Loucy (cell line): ENCODE data around the gene ZMIZ2.

Source experiments
- H2AFZ ChIP-seq: fragments of 200-600 bp; sonication (generic); 2 replicates; pipeline ENCODE4 v1.6.0; 2016; ENCODE audit warnings: antibody characterized with exemption, mild to moderate bottlenecking, low read length, moderate library complexity
- H3F3A ChIP-seq: fragments of 200-600 bp; 2 replicates; pipeline ENCODE4 v1.6.0; 2016; ENCODE audit warnings: antibody characterized with exemption, low read depth, mild to moderate bottlenecking
- H3K27me3 ChIP-seq: fragments of 200-600 bp; sonication (generic); 2 replicates; pipeline ENCODE4 v1.6.1; 2014; ENCODE audit warnings: low read length, mild to moderate bottlenecking; ENCODE audit not compliant: insufficient read depth, poor library complexity, severe bottlenecking
- H3K36me3 ChIP-seq: fragments of 200-600 bp; sonication (generic); 2 replicates; pipeline ENCODE4 v1.6.1; 2016; ENCODE audit warnings: low read length; ENCODE audit not compliant: insufficient read depth
- H3K4me1 ChIP-seq: fragments of 200-600 bp; sonication (generic); 2 replicates; pipeline ENCODE4 v1.5.1; 2014; ENCODE audit warnings: low read length, mild to moderate bottlenecking; ENCODE audit not compliant: insufficient read depth, poor library complexity, severe bottlenecking
- H3K4me2 ChIP-seq: fragments of 200-600 bp; sonication (generic); 2 replicates; pipeline ENCODE4 v1.6.0; 2014; ENCODE audit warnings: antibody characterized with exemption, low read length, low read depth, mild to moderate bottlenecking; ENCODE audit not compliant: poor library complexity, severe bottlenecking
- H3K4me3 ChIP-seq: fragments of 200-600 bp; sonication (generic); 2 replicates; pipeline ENCODE4 v1.5.1; 2014; ENCODE audit warnings: low read length, mild to moderate bottlenecking, mixed read lengths; ENCODE audit not compliant: poor library complexity, severe bottlenecking
- H3K79me2 ChIP-seq: fragments of 200-600 bp; sonication (generic); 2 replicates; pipeline ENCODE4 v1.6.1; 2014; ENCODE audit warnings: low read length; ENCODE audit not compliant: insufficient read depth
- H3K9ac ChIP-seq: fragments of 200-600 bp; sonication (generic); 2 replicates; pipeline ENCODE4 v1.6.0; 2014; ENCODE audit warnings: mild to moderate bottlenecking, low read depth, low read length, moderate library complexity; ENCODE audit not compliant: poor library complexity, severe bottlenecking
- H3K9me2 ChIP-seq: fragments of 200-600 bp; sonication (generic); replicated peaks from 2 replicates; pipeline ENCODE4 v1.6.1; 2016; ENCODE audit warnings: low read depth, low read length, mixed read lengths
- H3K9me3 ChIP-seq: fragments of 200-600 bp; sonication (generic); 2 replicates; pipeline ENCODE4 v1.6.1; 2014; ENCODE audit warnings: mild to moderate bottlenecking, antibody characterized with exemption, low read length, low read depth; ENCODE audit not compliant: insufficient read depth
- H4K20me1 ChIP-seq: fragments of 200-600 bp; sonication (generic); 2 replicates; pipeline ENCODE4 v1.6.0; 2014; ENCODE audit warnings: antibody characterized with exemption, low read length, mild to moderate bottlenecking; ENCODE audit not compliant: insufficient read depth, poor library complexity, severe bottlenecking
- CTCF ChIP-seq: fragments of 200-600 bp; sonication (generic); conservative IDR thresholded peaks from 2 replicates; pipeline ENCODE4 v1.5.1; 2014; ENCODE audit warnings: mild to moderate bottlenecking, antibody characterized with exemption, low read length
- EZH2phosphoT487 ChIP-seq: fragments of 200-600 bp; IDR thresholded peaks from 2 replicates; pipeline ENCODE4 v1.6.1; 2018; ENCODE audit warnings: antibody characterized with exemption, mild to moderate bottlenecking, moderate library complexity, borderline replicate concordance

ZMIZ2 gene

GRCh38 chr7:44768628-44769371 is 20.2 kb downstream of the ZMIZ2 start:
- Histone ChIP-seq H3K9me3 (no peaks in the 10 kb centered on the region), H3K36me3 (peaks cover 43% of the 10 kb centered on the region; the same call in 1 of the 2 replicates), H3K27me3 (no peaks in the 10 kb centered on the region), H3K4me3 (no peak overlapping the region), H4K20me1 (no peaks in the 10 kb centered on the region), H2AFZ (no peak overlapping the region), H3K4me1 (no peaks in the 10 kb centered on the region), H3F3A (no peaks in the 10 kb centered on the region), H3K79me2 (no peaks in the 10 kb centered on the region), H3K9me2 (no peaks in the 10 kb centered on the region), H3K9ac (no peak overlapping the region), H3K4me2 (no peak overlapping the region)
- TF ChIP-seq EZH2phosphoT487 (no peak), CTCF (no peak)

- H3K9ac ChIP-seq, result no peak overlapping the region
- no peaks in the 10 kb centered on the region for H3K4me1 ChIP-seq
- H3K9me2 ChIP-seq, result no peaks in the 10 kb centered on the region
- H3K79me2 ChIP-seq, result no peaks in the 10 kb centered on the region
- H3K27me3 ChIP-seq, result no peaks in the 10 kb centered on the region
- no peaks in the 10 kb centered on the region for H3K9me3 ChIP-seq
- TF ChIP-seq EZH2phosphoT487 (no peak), CTCF (no peak)
- H3K4me3 ChIP-seq, result no peak overlapping the region
- H3K36me3 ChIP-seq, result peaks cover 38% of the 10 kb centered on the region; the same call in 1 of the 2 replicates
- H3K4me2 ChIP-seq, result no peak overlapping the region
- no peaks in the 10 kb centered on the region for H3F3A ChIP-seq
- no peak overlapping the region for H2AFZ ChIP-seq
- no peaks in the 10 kb centered on the region for H4K20me1 ChIP-seq
These were observed 20.7 kb downstream of the ZMIZ2 start for GRCh38 chr7:44769376-44769775.

GRCh38 chr7:44769776-44770294 is 21.2 kb downstream of the ZMIZ2 start:
- H3F3A ChIP-seq, result no peaks in the 10 kb centered on the region
- H3K4me1 ChIP-seq, result no peaks in the 10 kb centered on the region
- no peaks in the 10 kb centered on the region for H4K20me1 ChIP-seq
- no peak overlapping the region for H3K4me2 ChIP-seq
- peaks cover 33% of the 10 kb centered on the region; the same call in 1 of the 2 replicates for H3K36me3 ChIP-seq
- no peak overlapping the region for H3K4me3 ChIP-seq
- H3K9me3 ChIP-seq, result no peaks in the 10 kb centered on the region
- no peaks in the 10 kb centered on the region for H3K9me2 ChIP-seq
- H3K79me2 ChIP-seq, result no peaks in the 10 kb centered on the region
- H2AFZ ChIP-seq, result no peak overlapping the region
- TF ChIP-seq EZH2phosphoT487, result no peak
- no peak for TF ChIP-seq CTCF
- no peaks in the 10 kb centered on the region for H3K27me3 ChIP-seq
- H3K9ac ChIP-seq, result no peak overlapping the region
